ENCODE results near the gene CPN1. TPM values are rescaled to one million over a fixed set of nuclear protein-coding genes. Genes with fewer than 3 reads are reported as not detected.
"Not testable (repeated sequence)": the region's sequence is repeated elsewhere in the genome, so short reads cannot be mapped to it uniquely, and the experiment has no call there.

The CPN1 gene
- polyA plus RNA-seq, 3 donors = 2.3 to 3.8 (median 3.8) TPM

DNA sequence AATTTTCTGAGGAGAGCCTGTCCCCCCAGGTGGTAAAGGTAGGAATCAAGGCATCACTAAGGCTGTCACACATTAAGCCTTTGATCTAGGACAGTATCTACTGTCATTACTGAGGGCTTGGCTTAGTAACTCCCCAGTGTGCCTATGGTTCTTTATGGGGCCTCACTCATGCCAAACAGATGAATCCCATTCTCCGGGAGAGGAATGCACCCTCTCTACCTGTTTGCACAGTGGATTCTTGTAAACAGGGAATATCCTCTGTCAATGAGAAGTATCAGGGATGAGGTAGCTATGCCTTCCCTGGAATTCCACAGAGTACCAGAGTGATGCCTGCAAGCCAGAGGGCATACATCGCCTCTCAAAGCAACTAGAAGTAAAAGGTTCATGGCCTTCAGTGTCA is 3.9 kb upstream of the CPN1 start:
- no peak for DNase-seq

GRCh38 chr10:100083623-100084022 is 2.0 kb upstream of the CPN1 start:
- no peak for DNase-seq

DNA sequence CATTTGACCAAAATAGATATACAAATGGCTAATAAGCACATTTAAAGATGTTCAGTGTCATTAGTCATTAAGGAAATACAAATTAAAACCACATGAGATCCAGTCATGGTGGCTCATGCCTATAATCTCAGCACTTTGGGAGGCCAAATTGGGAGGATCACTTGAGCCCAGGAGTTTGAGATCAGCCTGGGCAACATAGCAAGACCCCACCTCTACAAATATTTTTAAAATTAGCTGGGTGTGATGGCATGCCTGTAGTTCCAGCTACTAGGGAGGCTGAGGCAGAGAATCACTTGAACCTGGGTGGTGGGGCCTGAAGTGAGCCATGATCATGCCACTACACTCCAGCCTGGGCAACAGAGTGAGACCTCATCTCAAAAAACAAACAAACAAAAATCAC is 607 bp upstream of the CPN1 start:
- DNase-seq = not testable (repeated sequence)

GRCh38 chr10:100076750-100077149 is 4.9 kb downstream of the CPN1 start:
- DNase-seq = no peak

DNA sequence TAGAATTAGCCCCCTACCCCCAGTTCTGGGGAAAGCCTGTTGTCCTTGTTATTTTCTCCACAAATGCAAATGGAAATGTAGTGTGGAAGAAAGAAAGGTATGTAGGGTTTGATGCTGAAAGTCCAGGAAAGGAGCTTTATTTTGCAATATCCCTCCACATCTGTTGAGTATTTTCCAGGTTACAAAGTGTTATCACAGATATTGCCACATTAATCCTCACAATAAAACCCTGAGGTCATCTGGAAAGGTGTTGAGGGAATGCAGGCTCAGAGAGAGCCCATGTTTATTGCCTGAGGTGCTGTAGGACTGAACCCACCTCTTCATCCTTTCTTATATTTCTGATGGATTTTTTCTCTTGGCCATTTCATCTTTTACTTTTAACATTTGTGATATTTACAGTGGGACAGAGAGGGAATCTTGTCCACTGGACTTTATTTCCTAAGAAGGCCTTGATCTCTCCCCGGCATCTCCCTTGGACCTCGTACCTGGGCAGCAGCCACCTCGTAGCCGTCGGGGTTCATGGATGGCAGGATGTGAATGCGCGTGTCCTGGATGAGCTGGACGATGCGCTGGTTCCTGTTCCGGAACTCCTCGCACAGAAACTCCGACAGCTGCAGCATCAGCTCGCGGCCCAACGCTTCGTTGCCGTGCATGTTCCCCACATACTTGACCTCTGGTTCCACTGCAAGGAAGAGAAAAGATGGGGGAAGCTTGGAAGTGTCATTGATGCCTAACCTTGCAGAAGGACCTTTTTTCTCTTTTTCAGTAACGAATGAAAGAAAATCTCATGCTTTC is 6.0 kb downstream of the CPN1 start:
- DNase-seq = no peak

- no peak for DNase-seq
Measured at GRCh38 chr10:100072514-100072913, 9.2 kb downstream of the CPN1 start.

DNA sequence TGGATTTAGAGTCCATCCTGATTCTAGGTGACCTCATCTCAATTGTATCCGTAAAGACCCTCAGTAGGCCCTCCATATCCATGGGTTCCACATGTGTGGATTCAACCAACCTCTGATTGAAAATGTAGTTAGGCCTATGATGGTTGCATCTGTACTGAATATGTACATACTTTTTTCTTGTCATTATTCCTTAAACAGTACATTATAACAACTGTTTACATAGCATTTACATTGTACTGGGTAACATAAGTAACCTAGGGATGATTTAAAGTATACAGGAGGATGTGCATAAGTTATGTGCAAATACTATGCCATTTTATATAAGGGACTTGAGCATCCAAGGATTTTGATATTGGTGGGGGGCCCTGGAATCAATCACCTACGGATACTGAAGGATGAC is 10.1 kb downstream of the CPN1 start:
- no peak for DNase-seq

DNA sequence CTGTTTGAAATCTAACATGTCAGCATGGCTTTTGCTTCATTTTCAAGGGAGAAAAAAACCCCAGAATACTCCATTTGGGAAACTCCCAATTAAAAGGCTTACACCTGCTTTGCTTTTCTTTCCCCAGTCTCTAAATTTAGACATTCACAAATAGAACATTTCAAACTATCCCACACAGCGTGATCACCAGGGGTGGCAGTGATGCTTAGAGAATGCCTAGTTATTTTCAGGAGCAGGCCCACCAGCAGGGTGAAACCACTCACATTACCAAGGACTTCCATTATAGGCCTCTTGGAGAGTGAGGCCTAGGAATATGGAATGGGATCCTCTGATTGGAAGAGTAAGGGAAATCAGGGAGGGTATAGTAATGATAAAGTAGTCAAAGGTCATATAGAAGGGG is 14.2 kb downstream of the CPN1 start:
- no peak for DNase-seq

- no peak for DNase-seq
Measured at GRCh38 chr10:100065084-100065660, 16.5 kb downstream of the CPN1 start.

DNA sequence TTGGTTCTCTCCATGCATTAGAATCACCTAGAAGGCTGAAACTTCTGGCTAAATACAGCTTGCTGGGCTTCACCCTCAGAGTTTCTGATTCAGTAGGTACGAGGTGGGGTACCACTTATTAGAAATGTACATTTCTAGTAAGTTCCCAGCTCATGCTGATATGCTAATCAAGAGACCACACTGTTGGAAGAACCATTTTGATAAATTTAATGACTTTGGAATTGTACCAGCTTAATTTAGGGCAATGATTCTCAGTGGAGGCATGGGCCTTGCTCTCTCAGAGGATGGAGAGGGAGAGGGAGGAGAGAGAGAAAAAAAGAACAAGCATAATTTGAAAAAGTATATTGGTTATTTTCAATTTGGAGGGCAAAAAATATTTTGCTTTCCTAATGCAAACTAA is 20.3 kb downstream of the CPN1 start:
- DNase-seq = no peak

GRCh38 chr10:100057948-100058347 is 23.7 kb downstream of the CPN1 start:
- DNase-seq = no peak

DNA sequence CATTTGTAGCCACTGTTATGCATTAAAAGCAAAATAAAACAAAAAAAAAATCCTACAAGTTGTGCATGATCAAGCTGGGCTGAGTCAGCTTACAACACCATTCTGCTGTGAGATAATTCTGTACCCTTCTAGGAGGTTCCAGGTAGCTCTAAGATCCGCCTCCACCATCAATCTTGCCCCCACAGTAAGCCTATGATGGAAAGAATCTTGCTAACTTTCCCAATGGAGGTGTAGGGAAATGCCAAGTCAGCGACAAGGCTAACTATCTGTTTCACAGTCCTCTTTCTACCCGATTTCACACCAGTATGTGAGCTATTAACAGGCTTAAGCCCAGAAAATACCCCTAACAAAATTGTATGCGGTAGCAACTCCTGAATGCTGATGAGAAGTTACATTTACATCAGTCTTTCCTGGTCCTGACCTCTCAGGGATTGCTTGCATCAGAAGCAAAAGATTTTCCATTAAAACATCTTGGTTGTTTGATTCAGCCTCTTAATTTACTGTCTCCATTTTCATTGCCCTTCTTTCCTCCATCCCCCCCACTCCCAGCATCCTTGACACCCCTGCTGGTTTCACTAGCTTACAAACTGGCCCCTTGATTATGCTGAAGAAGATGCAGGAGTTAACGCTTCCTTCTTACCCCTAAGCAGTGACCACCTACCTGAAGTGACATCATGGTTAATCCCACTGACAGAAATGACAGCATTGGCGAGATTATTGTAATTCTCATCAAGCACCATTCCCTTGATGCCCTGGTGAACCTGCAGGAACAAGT is 27.8 kb downstream of the CPN1 start:
- no peak for DNase-seq

- peak; percentile 85 for DNase-seq
Measured at GRCh38 chr10:100046021-100046486, 35.6 kb downstream of the CPN1 start.

DNA sequence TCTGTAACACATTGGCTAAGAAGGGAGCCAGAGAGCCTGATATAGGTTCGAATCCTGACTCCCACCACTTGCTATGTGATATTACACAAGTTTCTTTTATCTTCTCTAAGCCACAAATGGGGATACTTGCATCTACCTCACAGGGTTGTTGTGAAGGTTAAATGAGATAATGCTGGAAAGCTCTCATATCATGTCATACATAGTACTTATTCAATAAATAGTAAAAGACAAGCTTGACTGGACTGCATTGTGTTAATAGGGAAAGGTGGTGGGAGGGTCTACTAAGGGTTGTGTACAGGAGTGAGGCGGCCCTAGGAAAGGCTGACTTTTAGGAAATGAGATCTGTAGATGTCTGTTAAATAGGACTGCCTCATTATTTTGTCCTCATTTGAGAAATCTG is 36.1 kb downstream of the CPN1 start:
- no peak for DNase-seq

GRCh38 chr10:100043796-100044195 is 37.9 kb downstream of the CPN1 start:
- DNase-seq = no peak

DNA sequence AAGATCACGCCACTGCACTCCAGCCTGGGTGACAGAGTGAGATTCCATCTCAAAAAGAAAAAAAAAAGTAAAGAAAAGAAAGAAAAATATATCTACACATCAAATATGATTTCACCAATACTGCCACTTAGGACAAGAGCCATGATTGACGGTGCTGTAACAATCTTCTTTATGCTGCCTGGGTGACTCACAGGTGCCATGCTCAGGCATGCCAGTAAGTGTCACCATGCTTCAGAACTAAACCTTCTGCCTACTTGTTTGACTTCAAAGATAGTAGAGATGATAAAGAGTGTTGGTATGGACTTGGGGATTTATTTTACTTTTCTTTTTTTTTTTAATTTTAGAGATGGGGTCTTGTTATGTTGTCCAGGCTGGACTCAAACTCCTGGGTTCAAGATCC is 38.3 kb downstream of the CPN1 start:
- no peak for DNase-seq

DNA sequence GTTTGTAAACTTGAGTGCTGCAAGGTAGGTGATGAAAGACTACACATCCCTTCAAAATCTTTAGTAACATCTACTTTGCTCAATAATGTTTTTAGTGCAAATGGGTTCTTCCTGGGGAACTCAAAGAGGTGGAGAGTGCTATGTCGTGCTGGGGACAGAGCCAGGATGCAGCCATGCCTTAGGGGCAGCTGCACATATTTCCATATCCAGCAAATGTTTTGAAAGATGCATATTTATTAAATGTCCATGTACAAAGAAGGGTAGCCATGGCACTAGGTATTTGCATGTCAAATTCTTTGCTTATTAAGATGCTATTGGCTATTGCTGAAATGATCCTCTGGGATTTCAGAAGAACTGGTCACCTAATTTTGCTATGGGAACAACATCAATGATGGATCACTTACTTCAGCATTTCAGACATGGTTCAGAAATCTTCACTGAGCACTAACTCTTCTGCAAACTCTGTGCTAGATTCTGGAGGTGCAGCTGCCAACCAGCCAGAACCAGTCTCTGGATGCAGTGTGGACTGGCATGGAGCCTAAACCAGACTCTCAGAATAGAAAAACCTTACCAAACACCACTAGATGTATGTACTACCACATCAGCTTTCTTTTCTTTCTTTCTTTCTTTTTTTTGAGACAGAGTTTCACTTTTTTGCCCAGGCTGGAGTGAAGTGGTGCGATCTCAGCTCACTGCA is 40.2 kb downstream of the CPN1 start:
- DNase-seq = no peak

- no peak for DNase-seq
Measured at GRCh38 chr10:100038561-100039071, 43.1 kb downstream of the CPN1 start.

DNA sequence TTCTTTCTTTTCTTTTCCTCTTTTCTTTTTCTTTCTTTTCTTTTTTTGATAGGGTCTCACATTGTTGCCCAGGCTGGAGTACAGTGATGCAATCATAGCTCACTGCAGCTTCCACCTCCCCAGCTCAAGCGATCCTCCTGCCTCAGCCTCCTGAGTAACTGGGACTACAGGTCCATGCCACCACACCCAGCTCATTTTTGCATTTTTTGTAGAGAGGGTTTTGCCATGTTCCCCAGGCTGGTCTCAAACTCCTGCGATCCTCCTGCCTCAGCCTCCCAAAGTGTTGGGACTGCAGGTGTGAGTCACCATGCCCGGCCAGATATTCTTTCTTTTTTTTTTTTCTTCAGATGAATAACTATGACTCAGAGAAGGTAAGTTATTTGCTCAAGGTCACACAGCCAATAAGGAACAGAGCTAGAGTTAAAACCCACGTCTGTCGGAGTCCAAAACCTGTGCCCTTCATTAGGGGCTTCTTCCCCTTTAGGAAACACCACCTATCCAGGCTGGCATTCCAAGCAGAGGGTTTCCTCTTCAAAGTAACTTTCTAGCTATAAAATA is 43.8 kb downstream of the CPN1 start:
- DNase-seq = no peak

DNA sequence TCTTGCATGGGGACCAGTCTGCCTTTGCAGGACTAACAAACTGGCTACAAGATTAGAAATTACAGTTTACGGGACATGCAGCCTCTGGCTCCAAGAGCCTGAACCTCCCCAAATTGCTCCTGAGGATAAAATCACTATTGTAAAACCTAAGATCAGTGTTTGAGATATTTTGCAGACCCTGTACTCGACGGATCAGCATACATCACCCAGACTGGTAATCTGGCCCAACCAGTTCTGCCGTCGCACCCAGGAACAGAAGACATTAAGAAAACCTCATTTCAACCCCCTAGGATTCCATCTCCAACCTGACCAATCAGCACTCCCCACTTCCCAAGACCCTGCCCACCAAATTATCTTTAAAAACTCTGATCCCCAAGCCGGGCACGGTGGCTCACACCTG is 44.8 kb downstream of the CPN1 start:
- no peak for DNase-seq

DNA sequence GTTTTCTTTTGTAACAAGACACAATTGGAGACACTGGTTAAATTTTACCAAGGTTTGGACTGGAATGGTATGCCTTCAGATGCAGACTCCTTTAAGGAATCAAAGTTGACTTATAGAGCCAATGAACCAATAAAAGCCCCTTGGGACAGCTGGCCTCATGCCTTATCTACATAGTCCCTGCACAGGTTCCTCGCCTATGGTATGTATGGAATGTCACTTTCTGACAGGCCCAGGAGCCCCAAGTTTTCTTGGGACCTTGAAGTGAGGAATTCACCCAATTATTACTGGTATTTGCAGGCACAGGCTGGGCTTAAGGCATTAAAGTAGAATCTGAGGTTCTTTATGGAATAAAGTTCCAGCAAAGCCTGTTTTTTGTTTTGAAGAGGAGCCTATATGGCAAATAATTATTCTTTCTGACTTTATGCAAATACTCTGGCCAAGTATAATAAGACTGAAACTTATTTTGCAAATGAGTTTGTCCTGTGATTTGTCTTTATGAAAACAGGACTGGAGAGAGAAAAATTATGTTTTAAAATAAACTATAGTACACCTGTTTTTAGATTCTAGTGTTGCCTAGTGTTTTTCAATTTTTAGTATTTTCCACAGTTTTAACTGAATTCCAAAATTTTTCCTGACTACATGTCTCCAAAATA is 47.8 kb downstream of the CPN1 start:
- no peak for DNase-seq

Data from renal pelvis (tissue), 4 donors.